Activated CD8-positive, alpha-beta T cell treated with anti-CD3 and anti-CD28 coated beads for 36 hours (primary cell): ENCODE measurements around the gene APOLD1. TPM values are rescaled to one million over a fixed set of nuclear protein-coding genes. Genes with fewer than 3 reads are reported as not detected.

Source experiments
- ATAC-seq: fragments of 200-7000 bp; cut with Tn5 transposase; one replicate; pipeline ENCODE4 v1.10.0; 2021; ENCODE audit warnings: mild to moderate bottlenecking, moderate library complexity
- CTCF ChIA-PET: fragments of 350-600 bp; sonication (Branson Sonifier 250); formaldehyde crosslinking; loops from one replicate; lab custom pipeline; 2021; ENCODE audit warnings: antibody characterized with exemption; lab: Charles Lee
- POLR2A ChIA-PET: fragments of 350-600 bp; sonication (Branson Sonifier 250); formaldehyde crosslinking; loops from one replicate; lab custom pipeline; 2021; ENCODE audit warnings: antibody characterized with exemption; lab: Charles Lee
- DNase-seq: peaks from one replicate; pipeline ENCODE4 v3.0.0-alpha.2; 2020
- H3K27ac Mint-ChIP-seq: one replicate; pipeline ENCODE4 v1.8.0; 2021; ENCODE audit warnings: mild to moderate bottlenecking, mixed read lengths
- H3K27me3 Mint-ChIP-seq: one replicate; pipeline ENCODE4 v1.8.0; 2021; ENCODE audit warnings: mixed read lengths
- H3K36me3 Mint-ChIP-seq: one replicate; pipeline ENCODE4 v1.8.0; 2021; ENCODE audit warnings: low read depth, mixed read lengths
- H3K4me1 Mint-ChIP-seq: one replicate; pipeline ENCODE4 v1.8.0; 2021; ENCODE audit warnings: low read depth, mixed read lengths
- H3K4me3 Mint-ChIP-seq: one replicate; pipeline ENCODE4 v1.8.0; 2021; ENCODE audit warnings: mild to moderate bottlenecking, moderate library complexity, mixed read lengths
- H3K9me3 Mint-ChIP-seq: one replicate; pipeline ENCODE4 v1.8.0; 2021; ENCODE audit warnings: mixed read lengths
- CTCF ChIP-seq: fragments of 200-600 bp; IDR thresholded peaks from one replicate; pipeline ENCODE4 v1.8.0; 2022; ENCODE audit warnings: antibody characterized with exemption, mild to moderate bottlenecking
- intact Hi-C: fragments of 100-400 bp; cut with micrococcal nuclease; formaldehyde crosslinking; loops from one replicate; pipeline ENCODE4 v1.10.0; 2022
- total RNA-seq, 2 experiments: library from RNA; stranded (reverse); gene quantifications; one replicate each; pipeline ENCODE4 v1.2.3, GENCODE V29; 2021

The APOLD1 gene
- total RNA-seq, 2 experiments from 2014 or later: 5.7 to 6.3 TPM

DNA sequence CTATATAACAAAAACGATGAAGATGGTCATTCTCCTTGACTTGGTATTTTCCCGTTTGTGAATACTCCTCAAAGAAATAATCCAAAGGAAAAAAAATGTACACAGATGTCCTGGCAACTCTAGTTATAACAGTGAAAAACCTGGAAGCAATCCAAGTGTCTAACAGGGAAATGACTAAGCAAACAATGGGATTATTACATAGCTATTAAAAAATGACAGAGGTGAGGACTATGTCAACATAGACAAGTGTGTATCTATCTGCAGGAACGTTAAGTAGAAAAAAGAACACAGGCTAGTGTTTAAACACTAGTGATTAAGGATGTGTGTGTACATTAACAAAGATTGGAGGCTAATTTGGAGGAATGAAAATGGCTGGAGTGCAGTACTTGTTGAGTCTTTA, 5.9 kb upstream of the APOLD1 start:
- ATAC-seq (no peak), DNase-seq (no peak)
- Mint-ChIP-seq H3K9me3 (no peaks in the 10 kb centered on the region), H3K4me1 (peaks cover 2% of the 10 kb centered on the region), H3K27ac (no peak overlapping the region), H3K4me3 (no peak overlapping the region), H3K27me3 (no peaks in the 10 kb centered on the region), H3K36me3 (no peaks in the 10 kb centered on the region)
- intact Hi-C loops: no loop called here
- CTCF ChIA-PET: interaction anchor here (1.2 kb wide), 1 partner anchor 57 kb away, joined by 3 read pairs; no protein-coding TSS in a partner anchor
- TF ChIP-seq CTCF: no peak
- POLR2A ChIA-PET: interaction anchor here (0.6 to 1.6 kb wide), 2 partner anchors 8 to 16 kb away, joined by 3 to 4 read pairs; no protein-coding TSS in a partner anchor

GRCh38 chr12:12784116-12784515, 1.3 kb upstream of the APOLD1 start:
- no peak overlapping the region for H3K4me3 Mint-ChIP-seq
- ATAC-seq (no peak), DNase-seq (no peak)
- H3K27me3 Mint-ChIP-seq: no peaks in the 10 kb centered on the region
- TF ChIP-seq CTCF: no peak
- H3K4me1 Mint-ChIP-seq: peaks cover 34% of the 10 kb centered on the region
- ChIA-PET CTCF (interaction anchor here (1.0 to 6.7 kb wide), 2 partner anchors 18 to 47 kb away, joined by 3 to 108 read pairs; no protein-coding TSS in a partner anchor), POLR2A (no interaction called here)
- H3K9me3 Mint-ChIP-seq: no peaks in the 10 kb centered on the region
- H3K27ac Mint-ChIP-seq: no peak overlapping the region
- intact Hi-C loops: no loop called here
- peaks cover 2% of the 10 kb centered on the region for H3K36me3 Mint-ChIP-seq

GRCh38 chr12:12786351-12786705, 869 bp downstream of the APOLD1 start:
- Mint-ChIP-seq H3K27me3 (no peaks in the 10 kb centered on the region), H3K4me1 (peaks cover 36% of the 10 kb centered on the region), H3K4me3 (peak overlapping the region; percentile 86), H3K36me3 (peaks cover 2% of the 10 kb centered on the region), H3K9me3 (no peaks in the 10 kb centered on the region), H3K27ac (peak overlapping the region; percentile 76)
- intact Hi-C loops: no loop called here
- DNase-seq (no peak), ATAC-seq (no peak)
- ChIA-PET POLR2A (interaction anchor here (0.6 to 2.3 kb wide), 3 partner anchors 50 to 429 kb away, joined by 3 to 12 read pairs (median 6); partner anchors contain the start of gene BORCS5), CTCF (interaction anchor here (1.3 to 6.7 kb wide), 6 partner anchors 10 to 130 kb away, joined by 3 to 108 read pairs (median 29); partner anchors contain the start of gene DDX47)
- TF ChIP-seq CTCF: no peak

DNA sequence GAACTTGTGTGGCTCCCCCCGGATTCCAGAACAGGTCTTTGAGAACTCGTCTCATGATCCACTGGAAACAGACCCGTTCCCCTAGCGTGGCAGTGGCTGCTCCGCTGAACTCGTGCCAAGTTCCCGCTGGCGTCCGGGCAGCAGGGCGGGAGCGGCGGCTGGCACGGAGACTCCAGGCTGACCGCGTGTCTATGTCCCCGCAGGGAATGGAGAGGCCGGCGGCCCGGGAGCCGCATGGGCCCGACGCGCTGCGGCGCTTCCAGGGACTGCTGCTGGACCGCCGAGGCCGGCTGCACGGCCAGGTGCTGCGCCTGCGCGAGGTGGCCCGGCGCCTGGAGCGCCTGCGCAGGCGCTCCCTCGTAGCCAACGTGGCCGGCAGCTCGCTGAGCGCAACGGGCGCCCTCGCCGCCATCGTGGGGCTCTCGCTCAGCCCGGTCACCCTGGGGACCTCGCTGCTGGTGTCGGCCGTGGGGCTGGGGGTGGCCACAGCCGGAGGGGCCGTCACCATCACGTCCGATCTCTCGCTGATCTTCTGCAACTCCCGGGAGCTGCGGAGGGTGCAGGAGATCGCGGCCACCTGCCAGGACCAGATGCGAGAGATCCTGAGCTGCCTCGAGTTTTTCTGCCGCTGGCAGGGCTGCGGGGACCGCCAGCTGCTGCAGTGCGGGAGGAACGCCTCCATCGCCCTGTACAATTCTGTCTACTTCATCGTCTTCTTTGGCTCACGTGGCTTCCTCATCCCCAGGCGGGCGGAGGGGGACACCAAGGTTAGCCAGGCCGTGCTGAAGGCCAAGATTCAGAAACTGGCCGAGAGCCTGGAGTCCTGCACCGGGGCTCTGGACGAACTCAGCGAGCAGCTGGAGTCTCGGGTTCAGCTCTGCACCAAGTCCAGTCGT, 1.5 kb downstream of the APOLD1 start:
- Mint-ChIP-seq H3K4me1 (peaks cover 36% of the 10 kb centered on the region), H3K36me3 (peaks cover 2% of the 10 kb centered on the region), H3K27ac (peak overlapping the region; percentile 89), H3K9me3 (no peaks in the 10 kb centered on the region), H3K27me3 (no peaks in the 10 kb centered on the region), H3K4me3 (peak overlapping the region; percentile 86)
- ChIA-PET CTCF (interaction anchor here (0.7 to 6.7 kb wide), 11 partner anchors 10 to 425 kb away, joined by 3 to 108 read pairs (median 12); partner anchors contain the start of gene DDX47), POLR2A (interaction anchor here (0.6 to 2.3 kb wide), 10 partner anchors 8 to 430 kb away, joined by 3 to 12 read pairs (median 3); partner anchors contain the start of genes BORCS5 and DDX47)
- peak; percentile 67 for DNase-seq
- ATAC-seq: peak; percentile 88
- intact Hi-C loops: no loop called here
- TF ChIP-seq CTCF: no peak
